Measurements from ENCODE around the gene THOC3.
"Not testable (repeated sequence)": the region's sequence is repeated elsewhere in the genome, so short reads cannot be mapped to it uniquely, and the experiment has no call there.

The THOC3 gene

GRCh38 chr5:175967471-175968372, at the start of gene THOC3:
THOC3 (minus strand) TSS chr5:175968315; CDS start chr5:175968208, 107 bp downstream.
- not testable (repeated sequence) for DNase-seq

- not testable (repeated sequence) for DNase-seq
Measured at GRCh38 chr5:176017324-176017723, 49.2 kb upstream of the THOC3 start.

- not testable (repeated sequence) for DNase-seq
Measured at GRCh38 chr5:176014360-176014759, 46.2 kb upstream of the THOC3 start.

GRCh38 chr5:176011088-176011487, 43.0 kb upstream of the THOC3 start:
- not testable (repeated sequence) for DNase-seq

GRCh38 chr5:176010202-176010601, 42.1 kb upstream of the THOC3 start:
- not testable (repeated sequence) for DNase-seq

GRCh38 chr5:176007220-176007619, 39.1 kb upstream of the THOC3 start:
- not testable (repeated sequence) for DNase-seq

GRCh38 chr5:176006819-176007218, 38.7 kb upstream of the THOC3 start:
- not testable (repeated sequence) for DNase-seq

GRCh38 chr5:175997979-175998378, 29.9 kb upstream of the THOC3 start:
- not testable (repeated sequence) for DNase-seq

GRCh38 chr5:175997495-175997894, 29.4 kb upstream of the THOC3 start:
- DNase-seq, result not testable (repeated sequence)

- not testable (repeated sequence) for DNase-seq
Measured at GRCh38 chr5:175996791-175997190, 28.7 kb upstream of the THOC3 start.

GRCh38 chr5:175995506-175995905, 27.4 kb upstream of the THOC3 start:
- DNase-seq, result not testable (repeated sequence)

- not testable (repeated sequence) for DNase-seq
Measured at GRCh38 chr5:175979371-175979995, 11.4 kb upstream of the THOC3 start.

- not testable (repeated sequence) for DNase-seq
Measured at GRCh38 chr5:175968381-175968780, 266 bp upstream of the THOC3 start.

- DNase-seq, result not testable (repeated sequence)
Measured at GRCh38 chr5:175962329-175962728, 5.8 kb downstream of the THOC3 start.

- DNase-seq, result not testable (repeated sequence)
Measured at GRCh38 chr5:175960228-175960627, 7.9 kb downstream of the THOC3 start.

GRCh38 chr5:175958515-175958914, 9.6 kb downstream of the THOC3 start:
- not testable (repeated sequence) for DNase-seq

- DNase-seq, result not testable (repeated sequence)
Measured at GRCh38 chr5:175954107-175954506, 14.0 kb downstream of the THOC3 start.

GRCh38 chr5:175952810-175953209, 15.3 kb downstream of the THOC3 start:
- DNase-seq, result not testable (repeated sequence)

GRCh38 chr5:175951339-175951969, 16.7 kb downstream of the THOC3 start:
- not testable (repeated sequence) for DNase-seq

GRCh38 chr5:175948329-175949108, 19.6 kb downstream of the THOC3 start:
- not testable (repeated sequence) for DNase-seq

GRCh38 chr5:175943253-175943652, 24.9 kb downstream of the THOC3 start:
- not testable (repeated sequence) for DNase-seq

GRCh38 chr5:175940632-175941031, 27.5 kb downstream of the THOC3 start:
- not testable (repeated sequence) for DNase-seq
